ENCODE data around the gene CLCF1.
"Not testable (repeated sequence)": the region's sequence is repeated elsewhere in the genome, so short reads cannot be mapped to it uniquely, and the experiment has no call there.

The CLCF1 gene

GRCh38 chr11:67322049-67322448 is 51.3 kb downstream of the CLCF1 start:
- no peak for DNase-seq (ENCODE audit: low spot score)

DNA sequence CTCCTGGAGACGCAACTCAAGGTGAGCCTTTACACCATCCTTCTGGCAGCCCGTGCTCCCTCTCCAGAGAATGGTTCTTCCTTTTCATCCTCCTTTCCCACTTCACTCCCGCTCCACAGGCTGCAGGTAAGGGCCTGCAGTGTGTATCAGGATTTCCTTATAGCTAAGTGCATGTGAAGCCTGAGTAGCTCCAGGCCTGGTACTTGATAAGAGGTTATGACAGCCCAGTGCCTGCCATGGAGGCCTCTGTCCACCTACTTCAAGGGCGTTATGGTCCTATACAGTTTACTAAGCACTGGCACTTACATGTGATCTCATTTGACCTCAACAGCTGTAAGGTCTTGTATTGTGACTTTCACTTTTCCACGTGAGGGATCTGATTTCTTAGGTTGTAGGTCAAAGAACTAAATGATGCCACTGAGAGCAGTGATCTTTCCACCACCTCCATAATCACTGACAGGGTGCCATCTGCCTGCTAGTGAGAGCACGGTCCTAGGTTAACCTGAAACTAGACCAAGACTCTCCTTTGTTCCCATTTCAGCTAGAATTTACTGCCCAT is 52.0 kb downstream of the CLCF1 start:
- no peak for DNase-seq (ENCODE audit: low spot score)

- no peak for DNase-seq (ENCODE audit: low spot score)
Measured at GRCh38 chr11:67320691-67321090, 52.7 kb downstream of the CLCF1 start.

DNA sequence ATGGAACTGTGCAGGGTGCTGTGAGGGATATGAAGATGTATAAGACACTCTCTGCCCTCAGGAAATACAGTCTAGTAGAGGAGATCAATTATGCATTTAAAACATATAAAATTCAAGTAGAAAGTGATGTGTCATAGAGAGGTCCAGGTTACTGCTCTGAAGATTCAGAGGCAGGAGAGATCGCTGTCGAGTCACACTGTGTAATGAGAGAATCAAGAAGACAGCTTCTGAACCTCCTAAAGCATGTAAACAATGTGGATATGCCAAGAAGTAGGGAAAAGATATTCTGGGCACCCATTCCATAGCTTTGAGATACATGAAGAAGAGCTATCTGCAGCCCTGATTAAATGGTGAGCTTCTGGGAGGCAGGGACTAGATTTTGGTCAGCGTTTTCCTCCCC is 53.4 kb downstream of the CLCF1 start:
- no peak for DNase-seq (ENCODE audit: low spot score)

DNA sequence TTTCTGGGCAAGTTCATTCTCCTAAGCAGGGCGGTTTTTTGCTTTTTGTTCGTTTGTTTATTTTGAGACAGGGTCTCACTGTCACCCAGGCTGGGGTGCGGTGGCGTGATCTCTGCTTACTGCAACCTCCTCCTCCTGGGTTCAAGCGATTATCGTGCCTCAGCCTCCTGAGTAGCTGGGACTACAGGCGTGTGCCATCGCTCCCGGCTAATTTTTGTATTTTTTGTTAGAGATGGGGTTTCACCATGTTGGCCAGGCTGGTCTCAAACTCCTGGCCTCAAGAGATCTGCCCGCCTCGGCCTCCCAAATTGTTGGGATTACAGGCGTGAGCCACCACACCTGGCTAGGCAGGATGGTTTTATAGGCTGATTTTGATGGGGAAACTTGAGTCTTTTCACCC is 54.5 kb downstream of the CLCF1 start:
- not testable (repeated sequence) for DNase-seq (ENCODE audit: low spot score)

- peak; percentile 7 for DNase-seq (ENCODE audit: low spot score)
Measured at GRCh38 chr11:67317888-67318555, 55.4 kb downstream of the CLCF1 start.

DNA sequence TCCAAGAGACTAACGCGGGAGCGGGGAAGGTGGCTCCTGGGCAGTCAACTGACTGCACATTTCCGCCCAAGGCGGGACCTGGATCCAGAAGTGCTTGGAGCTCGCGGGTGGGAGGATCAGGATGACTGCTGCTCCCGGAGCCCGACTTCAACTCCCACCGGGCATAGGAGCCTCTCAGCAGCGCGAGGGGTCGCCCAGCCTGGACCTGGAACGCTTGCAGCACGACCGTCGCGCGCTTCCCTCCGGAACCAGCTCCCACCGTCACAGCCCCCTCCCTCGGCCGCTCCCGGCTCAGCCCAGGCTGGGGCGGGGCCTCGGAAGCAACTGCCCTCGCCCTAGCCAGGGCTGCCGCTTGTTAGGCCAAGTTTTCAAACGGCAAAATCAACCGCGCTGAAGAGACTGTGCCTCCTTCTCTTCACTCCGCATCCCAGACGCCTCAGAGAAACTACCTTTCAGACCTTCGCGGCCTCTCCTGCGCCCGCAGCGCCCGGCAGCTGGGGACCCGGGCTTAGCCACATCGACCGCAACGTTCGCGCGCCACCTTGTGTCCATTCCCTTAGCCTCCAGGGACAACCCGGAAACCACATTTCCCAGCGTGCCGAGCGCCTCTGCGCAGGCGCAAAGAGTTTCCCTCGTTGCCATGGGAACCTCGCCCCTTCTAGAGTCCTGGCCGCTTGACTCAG is 56.1 kb downstream of the CLCF1 start:
- DNase-seq (ENCODE audit: low spot score), result peak; percentile 99

DNA sequence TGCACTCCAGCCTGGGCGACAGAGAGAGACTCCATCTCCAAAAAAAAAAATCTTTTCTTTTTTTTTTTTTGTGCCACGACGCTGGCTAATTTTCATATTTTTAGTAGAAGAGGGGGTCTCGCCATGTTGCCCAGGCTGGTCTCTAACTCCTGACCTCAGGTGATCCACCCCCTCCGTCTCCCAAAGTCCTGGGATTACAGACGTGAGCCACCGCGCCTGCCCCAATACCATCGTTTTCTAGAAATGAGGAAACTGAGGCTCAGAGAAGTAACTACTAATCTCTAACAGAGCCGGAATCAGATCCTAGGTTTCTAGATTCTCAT is 56.6 kb downstream of the CLCF1 start:
- DNase-seq (ENCODE audit: low spot score), result no peak

DNA sequence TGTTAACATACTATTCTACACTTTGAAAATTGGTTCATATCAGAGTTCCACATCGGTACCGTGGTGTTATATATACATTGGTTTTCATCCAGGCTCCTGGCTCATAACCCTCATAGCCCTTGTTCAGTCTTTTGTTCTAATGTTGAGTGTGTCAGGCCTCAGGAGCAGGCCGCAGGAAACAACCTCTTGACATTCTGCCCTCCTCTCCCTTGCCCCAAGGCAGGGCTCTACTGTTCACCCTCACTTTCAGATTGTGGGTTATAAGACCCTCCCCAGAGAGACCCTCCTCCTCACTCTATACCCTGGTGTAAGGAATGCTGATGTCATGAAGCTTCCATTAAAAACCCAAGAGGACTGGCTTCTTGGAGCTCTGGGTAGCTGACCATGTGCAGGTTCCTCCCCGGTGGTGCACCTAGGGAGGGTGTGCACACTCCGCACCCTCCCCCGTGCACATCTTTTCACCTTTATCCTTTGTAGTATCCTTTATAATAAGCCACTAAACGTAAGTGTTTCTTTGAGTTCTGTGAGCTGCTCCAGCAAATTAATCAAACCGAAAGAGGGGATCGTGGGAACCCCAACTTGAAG is 58.0 kb downstream of the CLCF1 start:
- no peak for DNase-seq (ENCODE audit: low spot score)

DNA sequence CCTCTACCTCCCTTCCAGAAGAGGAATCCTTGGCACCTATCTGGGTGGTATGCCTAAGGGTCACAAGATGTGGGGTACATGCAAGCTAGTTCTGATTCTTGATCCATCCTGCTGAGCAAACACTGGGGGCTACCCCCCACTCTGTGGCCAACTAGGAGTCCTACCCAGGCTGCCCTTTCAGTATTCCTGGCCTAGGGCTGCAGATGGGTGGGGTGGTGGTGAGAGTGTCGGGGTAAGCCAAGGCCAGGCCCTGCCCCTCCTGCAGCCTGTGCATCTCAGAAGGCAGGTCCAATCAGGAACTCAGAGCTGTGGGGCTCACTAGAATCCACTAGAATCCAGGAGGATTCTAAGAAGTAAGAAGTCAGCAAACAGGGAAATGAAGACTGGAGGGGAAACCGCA is 59.2 kb downstream of the CLCF1 start:
- DNase-seq (ENCODE audit: low spot score), result no peak
